Measurements from ENCODE around the gene CXCL14. TPM values are rescaled to one million over a fixed set of nuclear protein-coding genes. Genes with fewer than 3 reads are reported as not detected.

Gene CXCL14
- total RNA-seq, 1 experiment from 2014 or later, result not detected

GRCh38 chr5:135565266-135565665, 13.5 kb downstream of the CXCL14 start:
- POLR2A ChIA-PET (ENCODE audit: unreplicated experiment), result no interaction called here
- H2AFZ ChIP-seq (ENCODE audit: low read length), result no peak overlapping the region
- H3F3A ChIP-seq (ENCODE audit: low read length, unreplicated experiment), result no peaks in the 10 kb centered on the region
- no peak for TF ChIP-seq EZH2 (IDR thresholded peaks at IDR 0.05; ENCODE audit: low read length, unreplicated experiment)
- no peak for TF ChIP-seq CTCF (conservative IDR thresholded peaks at IDR 0.05; ENCODE audit: low read depth, low read length)
- TF ChIP-seq EZH2phosphoT487 (IDR thresholded peaks at IDR 0.05; ENCODE audit: borderline replicate concordance, low read length), result no peak
- no peaks in the 10 kb centered on the region for H3K36me3 ChIP-seq (ENCODE audit: low read depth, low read length)
- ATAC-seq (no peak), DNase-seq (no peak)
- no peak overlapping the region for H3K27ac ChIP-seq (ENCODE audit: low read length)
- no peak overlapping the region for H3K9ac ChIP-seq (ENCODE audit: low read length)
- no peaks in the 10 kb centered on the region for H3K9me2 ChIP-seq (replicated peaks; ENCODE audit: low read length)
- no peaks in the 10 kb centered on the region for H3K4me1 ChIP-seq (ENCODE audit: insufficient read depth, low read length)
- no peaks in the 10 kb centered on the region for H4K20me1 ChIP-seq (ENCODE audit: low read length)
- H3K4me3 ChIP-seq (ENCODE audit: low read length), result no peak overlapping the region
- H3K79me2 ChIP-seq (ENCODE audit: low read length), result no peaks in the 10 kb centered on the region
- no peaks in the 10 kb centered on the region for H3K27me3 ChIP-seq (ENCODE audit: low read length)
- intact Hi-C loops (cut with micrococcal nuclease), result loop anchor here (10.0 kb wide), 2 partner anchors 260 to 500 kb away; no protein-coding TSS in a partner anchor
- BruUV-seq (replicated peaks), result no TSS peak
- no peaks in the 10 kb centered on the region for H3K9me3 ChIP-seq (ENCODE audit: low read length)
- H3K4me2 ChIP-seq (ENCODE audit: low read length), result no peak overlapping the region
- CTCF ChIA-PET, result interaction anchor here (0.9 kb wide), 1 partner anchor 103 kb away, joined by 3 read pairs; no protein-coding TSS in a partner anchor

GRCh38 chr5:135564331-135564730, 14.5 kb downstream of the CXCL14 start:
- no peaks in the 10 kb centered on the region for H3K36me3 ChIP-seq (ENCODE audit: low read depth, low read length)
- CTCF ChIA-PET, result interaction anchor here (0.9 to 1.0 kb wide), 2 partner anchors 98 to 102 kb away, joined by 3 read pairs; no protein-coding TSS in a partner anchor
- no peaks in the 10 kb centered on the region for H3K9me2 ChIP-seq (replicated peaks; ENCODE audit: low read length)
- H3K9me3 ChIP-seq (ENCODE audit: low read length), result no peaks in the 10 kb centered on the region
- no peaks in the 10 kb centered on the region for H3K4me1 ChIP-seq (ENCODE audit: insufficient read depth, low read length)
- H3K27ac ChIP-seq (ENCODE audit: low read length), result no peak overlapping the region
- no peak overlapping the region for H3K9ac ChIP-seq (ENCODE audit: low read length)
- intact Hi-C loops (cut with micrococcal nuclease), result loop anchor here (10.0 kb wide), 2 partner anchors 260 to 500 kb away; no protein-coding TSS in a partner anchor
- H3K27me3 ChIP-seq (ENCODE audit: low read length), result no peaks in the 10 kb centered on the region
- TF ChIP-seq EZH2phosphoT487 (IDR thresholded peaks at IDR 0.05; ENCODE audit: borderline replicate concordance, low read length), result no peak
- TF ChIP-seq EZH2 (IDR thresholded peaks at IDR 0.05; ENCODE audit: low read length, unreplicated experiment), result no peak
- TF ChIP-seq CTCF (conservative IDR thresholded peaks at IDR 0.05; ENCODE audit: low read depth, low read length), result no peak
- no peaks in the 10 kb centered on the region for H4K20me1 ChIP-seq (ENCODE audit: low read length)
- no peak overlapping the region for H2AFZ ChIP-seq (ENCODE audit: low read length)
- POLR2A ChIA-PET (ENCODE audit: unreplicated experiment), result no interaction called here
- H3K4me2 ChIP-seq (ENCODE audit: low read length), result no peak overlapping the region
- DNase-seq, result no peak
- ATAC-seq, result no peak
- H3K4me3 ChIP-seq (ENCODE audit: low read length), result no peak overlapping the region
- no TSS peak for BruUV-seq (replicated peaks)
- H3K79me2 ChIP-seq (ENCODE audit: low read length), result no peaks in the 10 kb centered on the region
- H3F3A ChIP-seq (ENCODE audit: low read length, unreplicated experiment), result no peaks in the 10 kb centered on the region

- no peaks in the 10 kb centered on the region for H3K9me2 ChIP-seq (replicated peaks; ENCODE audit: low read length)
- H3K27me3 ChIP-seq (ENCODE audit: low read length), result 0 out of 2 replicates have a peak, but pooled peaks cover under 1% of the 10 kb centered on the region
- no peak for ATAC-seq
- no peak for DNase-seq
- H3F3A ChIP-seq (ENCODE audit: low read length, unreplicated experiment), result no peaks in the 10 kb centered on the region
- BruUV-seq (replicated peaks), result no TSS peak
- CTCF ChIA-PET, result interaction anchor here (0.6 to 0.8 kb wide), 4 partner anchors 12 to 192 kb away, joined by 3 to 4 read pairs (median 4); no protein-coding TSS in a partner anchor
- H3K4me2 ChIP-seq (ENCODE audit: low read length), result no peak overlapping the region
- H3K9me3 ChIP-seq (ENCODE audit: low read length), result no peaks in the 10 kb centered on the region
- POLR2A ChIA-PET (ENCODE audit: unreplicated experiment), result no interaction called here
- H3K4me3 ChIP-seq (ENCODE audit: low read length), result no peak overlapping the region
- no peaks in the 10 kb centered on the region for H3K79me2 ChIP-seq (ENCODE audit: low read length)
- H4K20me1 ChIP-seq (ENCODE audit: low read length), result no peaks in the 10 kb centered on the region
- H3K4me1 ChIP-seq (ENCODE audit: insufficient read depth, low read length), result no peaks in the 10 kb centered on the region
- no peak overlapping the region for H3K9ac ChIP-seq (ENCODE audit: low read length)
- no peak overlapping the region for H3K27ac ChIP-seq (ENCODE audit: low read length)
- H3K36me3 ChIP-seq (ENCODE audit: low read depth, low read length), result no peaks in the 10 kb centered on the region
- TF ChIP-seq EZH2 (IDR thresholded peaks at IDR 0.05; ENCODE audit: low read length, unreplicated experiment) (no peak), CTCF (conservative IDR thresholded peaks at IDR 0.05; ENCODE audit: low read depth, low read length) (no peak), EZH2phosphoT487 (IDR thresholded peaks at IDR 0.05; ENCODE audit: borderline replicate concordance, low read length) (no peak)
- peak overlapping the region; percentile 49; the same call in 1 of the 2 replicates for H2AFZ ChIP-seq (ENCODE audit: low read length)
- intact Hi-C loops (cut with micrococcal nuclease), result loop anchor here (10.0 kb wide), 2 partner anchors 264 to 504 kb away; no protein-coding TSS in a partner anchor
These were observed 17.5 kb downstream of the CXCL14 start for GRCh38 chr5:135561266-135561665.

Data from PC-3 (cell line).